Measurements from ENCODE around the gene RIC8A. TPM values are rescaled to one million over a fixed set of nuclear protein-coding genes. Genes with fewer than 3 reads are reported as not detected.

RIC8A gene
- total and polyA plus RNA-seq, 2 of the 13 experiments (the other 11 are each of a cell fraction or from before 2014, with no cell fraction given), result 62.1 to 63.8 TPM

- TF ChIP-seq ARID5B (CRISPR knock-in tag; IDR thresholded peaks at IDR 0.05) (no peak), TRIM22 (IDR thresholded peaks at IDR 0.05) (no peak), SRSF1 (optimal IDR thresholded peaks at IDR 0.05; ENCODE audit: low read depth, low read length) (no peak), ZKSCAN8 (CRISPR knock-in tag; IDR thresholded peaks at IDR 0.05; ENCODE audit: borderline replicate concordance) (no peak), DNMT3B (CRISPR knock-in tag; conservative IDR thresholded peaks at IDR 0.05) (no peak), GPN1 (CRISPR knock-in tag; IDR thresholded peaks at IDR 0.05; ENCODE audit: borderline replicate concordance) (no peak), REST (IDR thresholded peaks at IDR 0.05; ENCODE audit: borderline replicate concordance in 1 of 2, low read depth in 1 of 2, low read length in 2 of 2) (no peak), RFX3 (CRISPR knock-in tag; IDR thresholded peaks at IDR 0.05) (no peak), ZKSCAN5 (CRISPR knock-in tag; IDR thresholded peaks at IDR 0.05) (no peak), DMTF1 (CRISPR knock-in tag; IDR thresholded peaks at IDR 0.05) (no peak), MED13 (CRISPR knock-in tag; IDR thresholded peaks at IDR 0.05) (no peak), ZNF776 (CRISPR knock-in tag; IDR thresholded peaks at IDR 0.05) (no peak), ZNF749 (CRISPR knock-in tag; IDR thresholded peaks at IDR 0.05; ENCODE audit: borderline replicate concordance) (no peak), ETV6 (CRISPR knock-in tag; conservative IDR thresholded peaks at IDR 0.05) (no peak), ARID3A (IDR thresholded peaks at IDR 0.05; ENCODE audit: low read depth, low read length) (no peak), NPAS2 (CRISPR knock-in tag; IDR thresholded peaks at IDR 0.05; ENCODE audit: borderline replicate concordance) (no peak)
Observed at GRCh38 chr11:208181-208916, 841 bp downstream of the RIC8A start (continued).
